HepG2 (cell line): ENCODE measurements around the gene LRRC74A. TPM values are rescaled to one million over a fixed set of nuclear protein-coding genes. Genes with fewer than 3 reads are reported as not detected.

Source experiments
- ARID5B ChIP-seq: IDR thresholded peaks from 2 replicates; pipeline ENCODE4 v1.4.0; 2020; ENCODE audit warnings: mild to moderate bottlenecking, missing genetic modification reagents
- ATF5 ChIP-seq: sonication (generic); formaldehyde crosslinking; IDR thresholded peaks from 2 replicates; pipeline ENCODE4 v1.4.0; 2020; ENCODE audit warnings: mild to moderate bottlenecking, low read depth, missing genetic modification reagents
- BRD4 ChIP-seq: sonication (generic); formaldehyde crosslinking; IDR thresholded peaks from 2 replicates; pipeline ENCODE4 v1.4.0; 2020; ENCODE audit warnings: missing genetic modification reagents
- CREB1 ChIP-seq, 2 experiments: fragments of 450-650 bp in 1 of 2; IDR thresholded peaks; 2 replicates each; pipeline ENCODE4 v1.6.1; 2016 to 2017; ENCODE audit warnings: control low read depth in 1 of 2, mild to moderate bottlenecking in 1 of 2, missing compliant biosample characterization in 1 of 2, missing genetic modification characterization in 1 of 2
- FOXK1 ChIP-seq: sonication (generic); formaldehyde crosslinking; IDR thresholded peaks from 2 replicates; pipeline ENCODE4 v1.4.0; 2020; ENCODE audit warnings: low read depth, missing genetic modification reagents, borderline replicate concordance
- NFE2L2 ChIP-seq: fragments of 150-350 bp; IDR thresholded peaks from 2 replicates; pipeline ENCODE4 v1.6.1; 2014; ENCODE audit warnings: low read length
- NR2C2 ChIP-seq: sonication (generic); formaldehyde crosslinking; IDR thresholded peaks from 2 replicates; pipeline ENCODE4 v1.4.0; 2020; ENCODE audit warnings: missing genetic modification reagents, mild to moderate bottlenecking, moderate library complexity, borderline replicate concordance
- RBM39 ChIP-seq: fragments of 200-400 bp; formaldehyde crosslinking; IDR thresholded peaks from one replicate; pipeline ENCODE4 v1.6.1; 2018; ENCODE audit warnings: antibody characterized with exemption, mild to moderate bottlenecking, low read depth, low read length; ENCODE audit not compliant: poor library complexity, severe bottlenecking
- THAP11 ChIP-seq: IDR thresholded peaks from 2 replicates; pipeline ENCODE4 v1.6.1; 2016; ENCODE audit warnings: missing biosample characterization, missing genetic modification reagents
- ZNF331 ChIP-seq: sonication (generic); formaldehyde crosslinking; IDR thresholded peaks from 2 replicates; pipeline ENCODE4 v1.4.0; 2020; ENCODE audit warnings: missing genetic modification reagents
- polyA plus RNA-seq, 8 experiments: library from polyadenylated mRNA; depleted of rRNA in 3 of 8; stranded (reverse) in 7 of 8; unstranded in 1 of 8; fragments of >200 nt; fragmentation: Illumina TruSeq in 4 of 8; extraction: Trizol in 4 of 8; gene quantifications; 2 replicates each; pipeline versions ENCODE4 v1.2.1 to v1.2.3, GENCODE V29; 2011 to 2016; ENCODE audit warnings: low read depth in 4 of 8, missing spikeins in 1 of 8, mixed read lengths in 1 of 8; ENCODE audit not compliant: insufficient read depth in 1 of 8
- total RNA-seq, 5 experiments: library from RNA; depleted of rRNA; stranded (reverse); fragments of >200 nt; fragmentation: Illumina TruSeq; extraction: Trizol; gene quantifications; 2 replicates each; pipeline ENCODE4 v1.2.3, GENCODE V29; 2016; ENCODE audit warnings: low read depth in 1 of 5
- TF ChIP-seq, protein P1 (sequence below): sonication (generic); formaldehyde crosslinking; IDR thresholded peaks from 2 replicates; pipeline ENCODE4 v1.4.0; 2020; ENCODE audit warnings: missing genetic modification reagents
- TF ChIP-seq, protein P2 (sequence below): sonication (generic); formaldehyde crosslinking; IDR thresholded peaks from 2 replicates; pipeline ENCODE4 v1.4.0; 2020; ENCODE audit warnings: mild to moderate bottlenecking, missing genetic modification reagents, borderline replicate concordance

Gene LRRC74A
- total and polyA plus RNA-seq, 2 of the 13 experiments (the other 11 are each of a cell fraction or from before 2014, with no cell fraction given): not detected

GRCh38 chr14:76812422-76813383 is 13.5 kb upstream of the LRRC74A start, which contains the start of gene ANGEL1 (continued):
- TF ChIP-seq CREB1 (IDR thresholded peaks at IDR 0.05) (peak; percentile 63), CREB1 (CRISPR knock-in tag; IDR thresholded peaks at IDR 0.05) (peak; percentile 35; the same call in 1 of the 2 replicates), THAP11 (CRISPR knock-in tag) (peak; percentile 89), NFE2L2 (no peak), NR2C2 (CRISPR knock-in tag) (peak; percentile 39; the same call in 1 of the 2 replicates), ATF5 (CRISPR knock-in tag) (no peak; the same call in 1 of the 2 replicates), ZNF331 (CRISPR knock-in tag) (peak; percentile 85), FOXK1 (CRISPR knock-in tag) (peak; percentile 72; the same call in 1 of the 2 replicates), BRD4 (CRISPR knock-in tag) (no peak), ARID5B (CRISPR knock-in tag) (peak; percentile 59), RBM39 (peak; percentile 78)
- TF ChIP-seq, protein P1, sequence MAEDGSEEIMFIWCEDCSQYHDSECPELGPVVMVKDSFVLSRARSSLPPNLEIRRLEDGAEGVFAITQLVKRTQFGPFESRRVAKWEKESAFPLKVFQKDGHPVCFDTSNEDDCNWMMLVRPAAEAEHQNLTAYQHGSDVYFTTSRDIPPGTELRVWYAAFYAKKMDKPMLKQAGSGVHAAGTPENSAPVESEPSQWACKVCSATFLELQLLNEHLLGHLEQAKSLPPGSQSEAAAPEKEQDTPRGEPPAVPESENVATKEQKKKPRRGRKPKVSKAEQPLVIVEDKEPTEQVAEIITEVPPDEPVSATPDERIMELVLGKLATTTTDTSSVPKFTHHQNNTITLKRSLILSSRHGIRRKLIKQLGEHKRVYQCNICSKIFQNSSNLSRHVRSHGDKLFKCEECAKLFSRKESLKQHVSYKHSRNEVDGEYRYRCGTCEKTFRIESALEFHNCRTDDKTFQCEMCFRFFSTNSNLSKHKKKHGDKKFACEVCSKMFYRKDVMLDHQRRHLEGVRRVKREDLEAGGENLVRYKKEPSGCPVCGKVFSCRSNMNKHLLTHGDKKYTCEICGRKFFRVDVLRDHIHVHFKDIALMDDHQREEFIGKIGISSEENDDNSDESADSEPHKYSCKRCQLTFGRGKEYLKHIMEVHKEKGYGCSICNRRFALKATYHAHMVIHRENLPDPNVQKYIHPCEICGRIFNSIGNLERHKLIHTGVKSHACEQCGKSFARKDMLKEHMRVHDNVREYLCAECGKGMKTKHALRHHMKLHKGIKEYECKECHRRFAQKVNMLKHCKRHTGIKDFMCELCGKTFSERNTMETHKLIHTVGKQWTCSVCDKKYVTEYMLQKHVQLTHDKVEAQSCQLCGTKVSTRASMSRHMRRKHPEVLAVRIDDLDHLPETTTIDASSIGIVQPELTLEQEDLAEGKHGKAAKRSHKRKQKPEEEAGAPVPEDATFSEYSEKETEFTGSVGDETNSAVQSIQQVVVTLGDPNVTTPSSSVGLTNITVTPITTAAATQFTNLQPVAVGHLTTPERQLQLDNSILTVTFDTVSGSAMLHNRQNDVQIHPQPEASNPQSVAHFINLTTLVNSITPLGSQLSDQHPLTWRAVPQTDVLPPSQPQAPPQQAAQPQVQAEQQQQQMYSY: no peak
- TF ChIP-seq, protein P2, sequence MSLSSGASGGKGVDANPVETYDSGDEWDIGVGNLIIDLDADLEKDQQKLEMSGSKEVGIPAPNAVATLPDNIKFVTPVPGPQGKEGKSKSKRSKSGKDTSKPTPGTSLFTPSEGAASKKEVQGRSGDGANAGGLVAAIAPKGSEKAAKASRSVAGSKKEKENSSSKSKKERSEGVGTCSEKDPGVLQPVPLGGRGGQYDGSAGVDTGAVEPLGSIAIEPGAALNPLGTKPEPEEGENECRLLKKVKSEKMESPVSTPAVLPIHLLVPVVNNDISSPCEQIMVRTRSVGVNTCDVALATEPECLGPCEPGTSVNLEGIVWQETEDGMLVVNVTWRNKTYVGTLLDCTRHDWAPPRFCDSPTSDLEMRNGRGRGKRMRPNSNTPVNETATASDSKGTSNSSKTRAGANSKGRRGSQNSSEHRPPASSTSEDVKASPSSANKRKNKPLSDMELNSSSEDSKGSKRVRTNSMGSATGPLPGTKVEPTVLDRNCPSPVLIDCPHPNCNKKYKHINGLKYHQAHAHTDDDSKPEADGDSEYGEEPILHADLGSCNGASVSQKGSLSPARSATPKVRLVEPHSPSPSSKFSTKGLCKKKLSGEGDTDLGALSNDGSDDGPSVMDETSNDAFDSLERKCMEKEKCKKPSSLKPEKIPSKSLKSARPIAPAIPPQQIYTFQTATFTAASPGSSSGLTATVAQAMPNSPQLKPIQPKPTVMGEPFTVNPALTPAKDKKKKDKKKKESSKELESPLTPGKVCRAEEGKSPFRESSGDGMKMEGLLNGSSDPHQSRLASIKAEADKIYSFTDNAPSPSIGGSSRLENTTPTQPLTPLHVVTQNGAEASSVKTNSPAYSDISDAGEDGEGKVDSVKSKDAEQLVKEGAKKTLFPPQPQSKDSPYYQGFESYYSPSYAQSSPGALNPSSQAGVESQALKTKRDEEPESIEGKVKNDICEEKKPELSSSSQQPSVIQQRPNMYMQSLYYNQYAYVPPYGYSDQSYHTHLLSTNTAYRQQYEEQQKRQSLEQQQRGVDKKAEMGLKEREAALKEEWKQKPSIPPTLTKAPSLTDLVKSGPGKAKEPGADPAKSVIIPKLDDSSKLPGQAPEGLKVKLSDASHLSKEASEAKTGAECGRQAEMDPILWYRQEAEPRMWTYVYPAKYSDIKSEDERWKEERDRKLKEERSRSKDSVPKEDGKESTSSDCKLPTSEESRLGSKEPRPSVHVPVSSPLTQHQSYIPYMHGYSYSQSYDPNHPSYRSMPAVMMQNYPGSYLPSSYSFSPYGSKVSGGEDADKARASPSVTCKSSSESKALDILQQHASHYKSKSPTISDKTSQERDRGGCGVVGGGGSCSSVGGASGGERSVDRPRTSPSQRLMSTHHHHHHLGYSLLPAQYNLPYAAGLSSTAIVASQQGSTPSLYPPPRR (CRISPR knock-in tag): peak; percentile 20; the same call in 1 of the 2 replicates
